ENCODE data around the gene PPIP5K2. TPM values are rescaled to one million over a fixed set of nuclear protein-coding genes. Genes with fewer than 3 reads are reported as not detected.

PPIP5K2 gene
- total RNA-seq, 1 experiment from 2014 or later: 73.4 TPM

GRCh38 chr5:103111468-103111867, 8.6 kb upstream of the PPIP5K2 start:
- Histone ChIP-seq H3K79me2 (ENCODE audit: low read length) (peaks cover 19% of the 10 kb centered on the region), H3K27me3 (ENCODE audit: low read length) (no peaks in the 10 kb centered on the region), H3K36me3 (ENCODE audit: insufficient read depth, low read length) (no peaks in the 10 kb centered on the region), H3K9me2 (replicated peaks; ENCODE audit: insufficient read depth, low read length) (no peaks in the 10 kb centered on the region), H2AFZ (ENCODE audit: low read length) (no peak overlapping the region), H3K9me3 (ENCODE audit: low read length) (no peaks in the 10 kb centered on the region), H4K20me1 (ENCODE audit: insufficient read depth, low read depth, low read length) (0 out of 2 replicates have a peak, but pooled peaks cover 3% of the 10 kb centered on the region), H3K4me2 (ENCODE audit: low read depth, low read length, poor library complexity, severe bottlenecking) (no peak overlapping the region), H3K9ac (ENCODE audit: low read length) (no peak overlapping the region), H3K4me1 (ENCODE audit: low read length) (no peaks in the 10 kb centered on the region), H3K4me3 (ENCODE audit: low read length) (no peak overlapping the region), H3K27ac (ENCODE audit: low read length) (no peak overlapping the region)
- no peak for DNase-seq

- H3K9ac ChIP-seq (ENCODE audit: low read length): no peak overlapping the region
- no peak overlapping the region for H2AFZ ChIP-seq (ENCODE audit: low read length)
- 0 out of 2 replicates have a peak, but pooled peaks cover 3% of the 10 kb centered on the region for H4K20me1 ChIP-seq (ENCODE audit: insufficient read depth, low read depth, low read length)
- H3K27me3 ChIP-seq (ENCODE audit: low read length): no peaks in the 10 kb centered on the region
- no peaks in the 10 kb centered on the region for H3K36me3 ChIP-seq (ENCODE audit: insufficient read depth, low read length)
- no peak overlapping the region for H3K4me2 ChIP-seq (ENCODE audit: low read depth, low read length, poor library complexity, severe bottlenecking)
- no peaks in the 10 kb centered on the region for H3K9me3 ChIP-seq (ENCODE audit: low read length)
- no peak for DNase-seq
- H3K9me2 ChIP-seq (replicated peaks; ENCODE audit: insufficient read depth, low read length): no peaks in the 10 kb centered on the region
- peaks cover 29% of the 10 kb centered on the region for H3K79me2 ChIP-seq (ENCODE audit: low read length)
- no peak overlapping the region for H3K27ac ChIP-seq (ENCODE audit: low read length)
- H3K4me1 ChIP-seq (ENCODE audit: low read length): peaks cover 5% of the 10 kb centered on the region
- no peak overlapping the region for H3K4me3 ChIP-seq (ENCODE audit: low read length)
These were observed 7.2 kb upstream of the PPIP5K2 start for GRCh38 chr5:103112910-103113309.

- H3K27ac ChIP-seq (ENCODE audit: low read length): no peak overlapping the region
- no peaks in the 10 kb centered on the region for H3K27me3 ChIP-seq (ENCODE audit: low read length)
- H3K4me2 ChIP-seq (ENCODE audit: low read depth, low read length, poor library complexity, severe bottlenecking): no peak overlapping the region
- H3K9me2 ChIP-seq (replicated peaks; ENCODE audit: insufficient read depth, low read length): no peaks in the 10 kb centered on the region
- peaks cover 13% of the 10 kb centered on the region for H3K4me1 ChIP-seq (ENCODE audit: low read length)
- H3K79me2 ChIP-seq (ENCODE audit: low read length): peaks cover 32% of the 10 kb centered on the region
- no peaks in the 10 kb centered on the region for H3K9me3 ChIP-seq (ENCODE audit: low read length)
- no peak for DNase-seq
- H3K36me3 ChIP-seq (ENCODE audit: insufficient read depth, low read length): no peaks in the 10 kb centered on the region
- 0 out of 2 replicates have a peak, but pooled peaks cover 3% of the 10 kb centered on the region for H4K20me1 ChIP-seq (ENCODE audit: insufficient read depth, low read depth, low read length)
- H2AFZ ChIP-seq (ENCODE audit: low read length): no peak overlapping the region
- no peak overlapping the region for H3K9ac ChIP-seq (ENCODE audit: low read length)
- H3K4me3 ChIP-seq (ENCODE audit: low read length): no peak overlapping the region
These were observed 5.7 kb upstream of the PPIP5K2 start for GRCh38 chr5:103114440-103114839.

- Histone ChIP-seq H3K4me2 (ENCODE audit: low read depth, low read length, poor library complexity, severe bottlenecking) (peak overlapping the region; percentile 71), H3K27ac (ENCODE audit: low read length) (no peak overlapping the region; the same call in 1 of the 2 replicates), H3K9me3 (ENCODE audit: low read length) (no peaks in the 10 kb centered on the region), H3K9me2 (replicated peaks; ENCODE audit: insufficient read depth, low read length) (no peaks in the 10 kb centered on the region), H3K9ac (ENCODE audit: low read length) (no peak overlapping the region; the same call in 1 of the 2 replicates), H4K20me1 (ENCODE audit: insufficient read depth, low read depth, low read length) (0 out of 2 replicates have a peak, but pooled peaks cover 3% of the 10 kb centered on the region), H3K79me2 (ENCODE audit: low read length) (peaks cover 52% of the 10 kb centered on the region), H3K36me3 (ENCODE audit: insufficient read depth, low read length) (peaks cover 2% of the 10 kb centered on the region; the same call in 1 of the 2 replicates), H3K4me1 (ENCODE audit: low read length) (peaks cover 26% of the 10 kb centered on the region), H2AFZ (ENCODE audit: low read length) (no peak overlapping the region), H3K27me3 (ENCODE audit: low read length) (no peaks in the 10 kb centered on the region), H3K4me3 (ENCODE audit: low read length) (no peak overlapping the region)
- DNase-seq: no peak
These were observed 2.6 kb upstream of the PPIP5K2 start for GRCh38 chr5:103117471-103117991.

GRCh38 chr5:103119070-103119764, 884 bp upstream of the PPIP5K2 start:
- no peaks in the 10 kb centered on the region for H3K9me2 ChIP-seq (replicated peaks; ENCODE audit: insufficient read depth, low read length)
- peaks cover 37% of the 10 kb centered on the region for H3K4me1 ChIP-seq (ENCODE audit: low read length)
- no peaks in the 10 kb centered on the region for H3K27me3 ChIP-seq (ENCODE audit: low read length)
- H3K36me3 ChIP-seq (ENCODE audit: insufficient read depth, low read length): peaks cover 12% of the 10 kb centered on the region
- peak overlapping the region; percentile 71 for H3K4me2 ChIP-seq (ENCODE audit: low read depth, low read length, poor library complexity, severe bottlenecking)
- peak overlapping the region; percentile 85; the same call in 1 of the 2 replicates for H2AFZ ChIP-seq (ENCODE audit: low read length)
- H3K27ac ChIP-seq (ENCODE audit: low read length): peak overlapping the region; percentile 96
- no peaks in the 10 kb centered on the region for H4K20me1 ChIP-seq (ENCODE audit: insufficient read depth, low read depth, low read length)
- no peaks in the 10 kb centered on the region for H3K9me3 ChIP-seq (ENCODE audit: low read length)
- peak overlapping the region; percentile 93 for H3K4me3 ChIP-seq (ENCODE audit: low read length)
- H3K79me2 ChIP-seq (ENCODE audit: low read length): peaks cover 66% of the 10 kb centered on the region
- H3K9ac ChIP-seq (ENCODE audit: low read length): peak overlapping the region; percentile 85
- peak; percentile 84 for DNase-seq

- DNase-seq: peak; percentile 65
- H3K9me2 ChIP-seq (replicated peaks; ENCODE audit: insufficient read depth, low read length): no peaks in the 10 kb centered on the region
- no peaks in the 10 kb centered on the region for H3K9me3 ChIP-seq (ENCODE audit: low read length)
- H3K36me3 ChIP-seq (ENCODE audit: insufficient read depth, low read length): peaks cover 16% of the 10 kb centered on the region
- H4K20me1 ChIP-seq (ENCODE audit: insufficient read depth, low read depth, low read length): no peaks in the 10 kb centered on the region
- H3K4me1 ChIP-seq (ENCODE audit: low read length): peaks cover 37% of the 10 kb centered on the region
- H3K27ac ChIP-seq (ENCODE audit: low read length): peak overlapping the region; percentile 53
- peak overlapping the region; percentile 93 for H3K4me3 ChIP-seq (ENCODE audit: low read length)
- H3K9ac ChIP-seq (ENCODE audit: low read length): peak overlapping the region; percentile 85
- no peaks in the 10 kb centered on the region for H3K27me3 ChIP-seq (ENCODE audit: low read length)
- peak overlapping the region; percentile 72; the same call in 1 of the 2 replicates for H2AFZ ChIP-seq (ENCODE audit: low read length)
- H3K79me2 ChIP-seq (ENCODE audit: low read length): peaks cover 81% of the 10 kb centered on the region
- H3K4me2 ChIP-seq (ENCODE audit: low read depth, low read length, poor library complexity, severe bottlenecking): peak overlapping the region; percentile 82
These were observed 603 bp downstream of the PPIP5K2 start for GRCh38 chr5:103120607-103121200.

DNA sequence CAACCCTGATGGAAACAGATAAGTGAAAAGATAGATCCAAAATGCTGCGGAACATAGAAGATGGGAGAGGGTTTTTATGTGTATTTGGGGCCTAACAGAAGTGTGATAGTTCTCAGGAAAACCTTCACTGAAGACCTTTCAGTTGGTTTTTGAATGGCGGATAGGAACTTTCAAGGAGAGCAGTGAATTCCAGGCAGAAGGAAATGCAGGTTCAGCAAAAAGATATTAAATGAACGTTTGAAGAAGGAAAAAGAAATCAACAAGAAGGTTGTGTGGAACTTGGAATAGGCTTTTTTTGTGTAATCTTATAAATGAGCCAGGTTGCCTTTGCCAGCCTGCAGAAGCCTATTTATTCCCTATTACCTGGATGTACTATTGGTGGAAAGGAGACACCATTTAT, 2.1 kb downstream of the PPIP5K2 start:
- Histone ChIP-seq H2AFZ (ENCODE audit: low read length) (no peak overlapping the region), H3K27me3 (ENCODE audit: low read length) (no peaks in the 10 kb centered on the region), H3K4me3 (ENCODE audit: low read length) (peak overlapping the region; percentile 93), H3K27ac (ENCODE audit: low read length) (no peak overlapping the region), H3K79me2 (ENCODE audit: low read length) (peaks cover 87% of the 10 kb centered on the region), H3K9ac (ENCODE audit: low read length) (no peak overlapping the region), H3K4me1 (ENCODE audit: low read length) (peaks cover 37% of the 10 kb centered on the region), H3K9me3 (ENCODE audit: low read length) (no peaks in the 10 kb centered on the region), H4K20me1 (ENCODE audit: insufficient read depth, low read depth, low read length) (no peaks in the 10 kb centered on the region), H3K9me2 (replicated peaks; ENCODE audit: insufficient read depth, low read length) (no peaks in the 10 kb centered on the region), H3K4me2 (ENCODE audit: low read depth, low read length, poor library complexity, severe bottlenecking) (peak overlapping the region; percentile 82), H3K36me3 (ENCODE audit: insufficient read depth, low read length) (peaks cover 16% of the 10 kb centered on the region)
- DNase-seq: no peak

- Histone ChIP-seq H3K4me2 (ENCODE audit: low read depth, low read length, poor library complexity, severe bottlenecking) (no peak overlapping the region), H3K4me3 (ENCODE audit: low read length) (no peak overlapping the region), H3K36me3 (ENCODE audit: insufficient read depth, low read length) (peaks cover 19% of the 10 kb centered on the region), H3K9me2 (replicated peaks; ENCODE audit: insufficient read depth, low read length) (no peaks in the 10 kb centered on the region), H3K9me3 (ENCODE audit: low read length) (no peaks in the 10 kb centered on the region), H3K9ac (ENCODE audit: low read length) (no peak overlapping the region), H3K79me2 (ENCODE audit: low read length) (peaks cover 99% of the 10 kb centered on the region), H4K20me1 (ENCODE audit: insufficient read depth, low read depth, low read length) (no peaks in the 10 kb centered on the region), H3K27me3 (ENCODE audit: low read length) (no peaks in the 10 kb centered on the region), H3K4me1 (ENCODE audit: low read length) (peaks cover 20% of the 10 kb centered on the region), H3K27ac (ENCODE audit: low read length) (no peak overlapping the region), H2AFZ (ENCODE audit: low read length) (no peak overlapping the region)
- DNase-seq: no peak
These were observed 6.5 kb downstream of the PPIP5K2 start for GRCh38 chr5:103126557-103126956.
